Spleen (tissue), 7 donors: ENCODE results near the gene PKN3.

Experiments
- CTCF ChIP-seq, 11 experiments: fragments of 200-600 bp in 7 of 11; fragments of 450-650 bp in 4 of 11; sonication (generic) in 4 of 11; IDR thresholded peaks in 8 of 11; conservative IDR thresholded peaks in 3 of 11; 1 replicate in 7 of 11; 2 replicates in 4 of 11; pipeline versions ENCODE4 v1.4.0 to v1.8.0; 2016 to 2021; ENCODE audit warnings: antibody characterized with exemption in 11 of 11, inconsistent platforms in 4 of 11, mild to moderate bottlenecking in 1 of 11
- POLR2A ChIP-seq, 3 donors: fragments of 450-650 bp; IDR thresholded peaks; one replicate each; pipeline ENCODE4 v1.5.1; 2017; ENCODE audit warnings: antibody characterized with exemption in 3 of 3, mild to moderate bottlenecking in 1 of 3
- POLR2AphosphoS5 ChIP-seq, 3 donors: sonication (generic); formaldehyde crosslinking; IDR thresholded peaks; one replicate each; pipeline ENCODE4 v1.5.1; 2017; ENCODE audit warnings: antibody characterized with exemption in 3 of 3
- donor health status: DM: no; HTN: no; CAD: no; lungs with moderate emphysema.
- donor health status: DM: no; HTN: no; CAD: no.
- donor health status: DM: no; HTN: no; CAD: no.

- TF ChIP-seq CTCF (IDR thresholded peaks at IDR 0.05 in 8 of 11, conservative IDR thresholded peaks at IDR 0.05 in 3 of 11) (no peak), POLR2AphosphoS5 (IDR thresholded peaks at IDR 0.05) (no peak), POLR2A (IDR thresholded peaks at IDR 0.05) (no peak)
Observed at GRCh38 chr9:128694344-128694743, 8.0 kb upstream of the PKN3 start.
